ENCODE data around the gene OLFM1. TPM values are rescaled to one million over a fixed set of nuclear protein-coding genes. Genes with fewer than 3 reads are reported as not detected.

Gene OLFM1
- total RNA-seq, 1 experiment from 2014 or later: 3.5 TPM

DNA sequence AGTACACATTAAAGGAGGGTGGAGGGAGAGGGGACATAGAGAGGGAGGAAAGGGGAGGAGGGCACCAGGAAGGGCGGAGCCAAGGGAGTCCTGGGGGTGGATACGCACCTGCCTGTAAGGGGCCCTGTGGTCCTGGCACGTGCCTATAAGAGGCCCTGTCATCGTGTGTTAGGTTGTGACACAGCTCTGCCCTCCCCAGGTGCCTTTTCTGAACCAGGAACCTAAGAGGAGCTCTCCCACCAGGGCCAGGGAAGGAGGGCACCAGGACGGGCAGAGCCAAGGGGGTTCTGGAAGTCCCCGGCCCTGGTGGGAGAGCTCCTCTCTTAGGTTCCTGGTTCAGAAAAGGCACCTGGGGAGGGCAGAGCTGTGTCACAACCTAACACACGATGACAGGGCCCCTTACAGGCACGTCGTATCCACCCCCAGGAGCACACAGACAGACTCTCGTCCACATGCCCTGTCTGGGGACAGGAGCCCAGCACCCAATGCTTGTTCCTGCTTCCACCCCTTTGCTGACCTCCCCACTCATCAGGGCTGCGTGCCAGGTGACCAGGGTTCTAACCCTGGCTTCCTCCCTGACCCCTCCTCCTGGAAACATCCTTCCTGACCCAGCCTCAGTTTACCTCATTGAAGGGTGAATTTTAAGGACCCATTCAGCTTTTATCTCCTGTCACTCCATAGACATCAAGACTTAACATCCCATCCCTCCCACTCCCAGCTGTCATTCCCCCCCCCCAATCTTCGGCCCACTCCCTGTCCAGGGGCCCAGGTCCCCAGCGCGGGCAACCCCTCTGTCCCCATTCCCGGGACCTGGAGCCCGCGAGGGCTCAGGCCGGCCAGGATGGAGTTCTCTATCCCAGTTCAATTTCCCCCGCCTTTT is 12.9 kb upstream of the OLFM1 start:
- ATAC-seq (no peak), DNase-seq (ENCODE audit: low read depth, low spot score) (no peak)
- TF ChIP-seq JUND (IDR thresholded peaks at IDR 0.05) (no peak), POLR2A (IDR thresholded peaks at IDR 0.05; ENCODE audit: borderline replicate concordance, extremely low read depth, insufficient read depth, insufficient read length) (no peak), EZH2 (IDR thresholded peaks at IDR 0.05) (no peak), TCF7L2 (IDR thresholded peaks at IDR 0.05; ENCODE audit: borderline replicate concordance, extremely low read depth, insufficient read depth, insufficient read length) (no peak), RAD21 (IDR thresholded peaks at IDR 0.05; ENCODE audit: low read depth) (no peak), YY1 (IDR thresholded peaks at IDR 0.05; ENCODE audit: extremely low read depth, insufficient replicate concordance, low read depth, low read length) (no peak), ZNF274 (IDR thresholded peaks at IDR 0.05; ENCODE audit: low read depth, low read length) (no peak), CEBPB (IDR thresholded peaks at IDR 0.05; ENCODE audit: low read depth) (no peak), SP1 (IDR thresholded peaks at IDR 0.05; ENCODE audit: low read depth) (no peak)
- TF ChIP-seq, protein P1, sequence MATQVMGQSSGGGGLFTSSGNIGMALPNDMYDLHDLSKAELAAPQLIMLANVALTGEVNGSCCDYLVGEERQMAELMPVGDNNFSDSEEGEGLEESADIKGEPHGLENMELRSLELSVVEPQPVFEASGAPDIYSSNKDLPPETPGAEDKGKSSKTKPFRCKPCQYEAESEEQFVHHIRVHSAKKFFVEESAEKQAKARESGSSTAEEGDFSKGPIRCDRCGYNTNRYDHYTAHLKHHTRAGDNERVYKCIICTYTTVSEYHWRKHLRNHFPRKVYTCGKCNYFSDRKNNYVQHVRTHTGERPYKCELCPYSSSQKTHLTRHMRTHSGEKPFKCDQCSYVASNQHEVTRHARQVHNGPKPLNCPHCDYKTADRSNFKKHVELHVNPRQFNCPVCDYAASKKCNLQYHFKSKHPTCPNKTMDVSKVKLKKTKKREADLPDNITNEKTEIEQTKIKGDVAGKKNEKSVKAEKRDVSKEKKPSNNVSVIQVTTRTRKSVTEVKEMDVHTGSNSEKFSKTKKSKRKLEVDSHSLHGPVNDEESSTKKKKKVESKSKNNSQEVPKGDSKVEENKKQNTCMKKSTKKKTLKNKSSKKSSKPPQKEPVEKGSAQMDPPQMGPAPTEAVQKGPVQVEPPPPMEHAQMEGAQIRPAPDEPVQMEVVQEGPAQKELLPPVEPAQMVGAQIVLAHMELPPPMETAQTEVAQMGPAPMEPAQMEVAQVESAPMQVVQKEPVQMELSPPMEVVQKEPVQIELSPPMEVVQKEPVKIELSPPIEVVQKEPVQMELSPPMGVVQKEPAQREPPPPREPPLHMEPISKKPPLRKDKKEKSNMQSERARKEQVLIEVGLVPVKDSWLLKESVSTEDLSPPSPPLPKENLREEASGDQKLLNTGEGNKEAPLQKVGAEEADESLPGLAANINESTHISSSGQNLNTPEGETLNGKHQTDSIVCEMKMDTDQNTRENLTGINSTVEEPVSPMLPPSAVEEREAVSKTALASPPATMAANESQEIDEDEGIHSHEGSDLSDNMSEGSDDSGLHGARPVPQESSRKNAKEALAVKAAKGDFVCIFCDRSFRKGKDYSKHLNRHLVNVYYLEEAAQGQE (IDR thresholded peaks at IDR 0.05; ENCODE audit: low read depth): no peak
- TF ChIP-seq, protein P2, sequence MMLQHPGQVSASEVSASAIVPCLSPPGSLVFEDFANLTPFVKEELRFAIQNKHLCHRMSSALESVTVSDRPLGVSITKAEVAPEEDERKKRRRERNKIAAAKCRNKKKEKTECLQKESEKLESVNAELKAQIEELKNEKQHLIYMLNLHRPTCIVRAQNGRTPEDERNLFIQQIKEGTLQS (IDR thresholded peaks at IDR 0.05): no peak
- Histone ChIP-seq H3K9ac (ENCODE audit: low read length) (no peak overlapping the region), H3K79me2 (ENCODE audit: insufficient read depth, low read length) (no peaks in the 10 kb centered on the region), H3K9me2 (ENCODE audit: insufficient read depth) (no peaks in the 10 kb centered on the region), H3K4me1 (ENCODE audit: control insufficient read depth in 1 of 2, insufficient read depth in 2 of 2, low read length in 2 of 2) (no peaks in the 10 kb centered on the region), H2AFZ (ENCODE audit: low read depth, low read length, poor library complexity, severe bottlenecking) (no peak overlapping the region), H3K9me3 (ENCODE audit: control insufficient read depth in 1 of 2, insufficient read depth in 1 of 2, low read depth in 1 of 2, low read length in 2 of 2) (no peaks in the 10 kb centered on the region), H3K27ac (ENCODE audit: low read depth, low read length) (no peak overlapping the region), H3K36me3 (ENCODE audit: control insufficient read depth in 1 of 2, insufficient read depth in 2 of 2, low read length in 2 of 2) (no peaks in the 10 kb centered on the region), H3K4me3 (replicated peaks in 1 of 2; ENCODE audit: low read depth in 1 of 2, low read length in 2 of 2) (no peak overlapping the region), H4K20me1 (ENCODE audit: insufficient read depth) (no peaks in the 10 kb centered on the region), H3K4me2 (ENCODE audit: low read length) (no peak overlapping the region), H3K27me3 (ENCODE audit: insufficient read depth, low read length) (peaks cover 22% of the 10 kb centered on the region; the same call in 1 of the 2 replicates)
- ChIA-PET POLR2A (no interaction called here), RAD21 (ENCODE audit: low non-redundant PET in 1 of 2, low total read pairs in 2 of 2, uncharacterized antibody in 2 of 2, unreplicated experiment in 2 of 2) (no interaction called here), CTCF (no interaction called here)
- intact Hi-C loops (cut with micrococcal nuclease): no loop called here
- no TSS peak for BruUV-seq (replicated peaks)
